ENCODE results near the gene SF3A2. TPM values are rescaled to one million over a fixed set of nuclear protein-coding genes. Genes with fewer than 3 reads are reported as not detected.

The SF3A2 gene
- total RNA-seq, 4 donors from 2014 or later, result 23.9 to 29.2 (median 26.5) TPM

DNA sequence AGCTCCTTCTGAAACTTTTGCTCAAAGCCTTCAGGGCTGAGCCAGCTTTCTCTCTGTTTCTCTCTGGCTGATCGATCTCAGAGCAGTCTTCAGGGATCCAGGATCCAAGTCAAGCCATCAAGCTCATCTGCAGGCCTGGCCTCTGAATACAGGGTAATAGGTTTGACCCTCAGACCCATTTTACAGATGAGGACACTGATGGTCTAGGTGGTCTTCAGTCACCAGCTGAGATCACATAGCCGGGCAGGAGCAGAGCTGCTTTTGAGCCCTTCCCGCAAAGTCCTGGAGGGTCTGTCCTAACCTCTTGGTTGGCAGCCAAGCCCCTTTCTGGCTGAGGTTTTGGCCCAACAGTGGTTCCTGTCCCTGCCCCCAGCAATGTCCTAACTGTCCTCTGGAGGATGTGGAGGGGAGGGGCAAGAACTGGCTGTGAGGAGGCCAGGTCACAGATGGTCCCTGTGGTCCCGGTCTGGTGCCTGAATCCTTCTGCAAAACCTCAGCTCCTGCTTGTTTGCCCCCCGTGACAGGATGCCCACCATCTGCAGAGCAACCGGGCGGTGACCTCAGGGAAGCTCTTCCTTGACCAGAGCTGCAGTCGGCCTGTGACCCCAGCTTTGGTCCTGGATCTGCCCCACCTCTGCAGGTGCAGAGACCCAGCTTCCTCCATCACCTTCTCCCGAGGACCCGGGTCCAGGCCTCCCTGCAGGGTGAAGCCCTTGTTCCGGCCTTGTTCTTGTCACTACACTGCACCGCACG lies 51.1 kb downstream of the SF3A2 start:
- ATAC-seq (no peak), DNase-seq (no peak)
- peaks cover 2 to 22% of the 10 kb centered on the region in 2 donors for H3K4me1 ChIP-seq
- peaks cover 43 to 55% (median 48%) of the 10 kb centered on the region in 3 donors for H3K27me3 ChIP-seq
- TF ChIP-seq, protein P1, sequence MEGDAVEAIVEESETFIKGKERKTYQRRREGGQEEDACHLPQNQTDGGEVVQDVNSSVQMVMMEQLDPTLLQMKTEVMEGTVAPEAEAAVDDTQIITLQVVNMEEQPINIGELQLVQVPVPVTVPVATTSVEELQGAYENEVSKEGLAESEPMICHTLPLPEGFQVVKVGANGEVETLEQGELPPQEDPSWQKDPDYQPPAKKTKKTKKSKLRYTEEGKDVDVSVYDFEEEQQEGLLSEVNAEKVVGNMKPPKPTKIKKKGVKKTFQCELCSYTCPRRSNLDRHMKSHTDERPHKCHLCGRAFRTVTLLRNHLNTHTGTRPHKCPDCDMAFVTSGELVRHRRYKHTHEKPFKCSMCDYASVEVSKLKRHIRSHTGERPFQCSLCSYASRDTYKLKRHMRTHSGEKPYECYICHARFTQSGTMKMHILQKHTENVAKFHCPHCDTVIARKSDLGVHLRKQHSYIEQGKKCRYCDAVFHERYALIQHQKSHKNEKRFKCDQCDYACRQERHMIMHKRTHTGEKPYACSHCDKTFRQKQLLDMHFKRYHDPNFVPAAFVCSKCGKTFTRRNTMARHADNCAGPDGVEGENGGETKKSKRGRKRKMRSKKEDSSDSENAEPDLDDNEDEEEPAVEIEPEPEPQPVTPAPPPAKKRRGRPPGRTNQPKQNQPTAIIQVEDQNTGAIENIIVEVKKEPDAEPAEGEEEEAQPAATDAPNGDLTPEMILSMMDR (IDR thresholded peaks at IDR 0.05 in 4 of 5, conservative IDR thresholded peaks at IDR 0.05 in 1 of 5), result no peak
- TF ChIP-seq POLR2A (IDR thresholded peaks at IDR 0.05), result no peak
- H3K9me3 ChIP-seq, result no peaks in the 10 kb centered on the region
- no peaks in the 10 kb centered on the region for H3K36me3 ChIP-seq
- in situ Hi-C loops (cut with MboI; ENCODE audit: low sequenced_read_pairs in 4 of 4), result loop anchor here (25.0 kb wide), 1 partner anchor 100 kb away; no protein-coding TSS in a partner anchor
- no peak overlapping the region for H3K4me3 ChIP-seq
- H3K27ac ChIP-seq, result no peak overlapping the region
- intact Hi-C loops (cut with DNase I; ENCODE audit: low total_unique reads), result no loop called here

DNA sequence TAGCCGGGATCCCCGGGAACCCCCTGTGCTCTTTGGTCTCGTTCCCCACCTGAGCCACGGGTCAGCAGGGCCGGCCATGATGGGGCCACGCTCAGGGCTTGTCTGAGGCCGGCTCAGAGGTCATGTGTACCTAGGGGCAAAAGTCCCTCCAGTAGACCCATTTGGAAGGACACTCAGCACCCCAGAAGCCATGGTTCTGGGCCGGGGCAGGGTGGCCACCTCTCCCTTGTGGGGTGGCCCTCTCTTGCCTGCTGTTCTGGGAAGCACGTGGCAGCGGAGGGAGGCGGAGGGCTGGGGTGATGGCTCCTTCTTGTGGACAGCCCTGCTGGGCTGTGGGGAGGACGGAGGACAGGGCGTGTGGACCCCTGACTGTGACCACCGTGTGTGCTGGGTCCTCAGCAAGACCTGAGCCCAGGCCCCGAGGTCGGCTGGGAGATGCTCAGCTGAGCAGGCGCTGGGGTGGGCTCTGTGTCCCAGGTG lies 51.8 kb downstream of the SF3A2 start:
- H3K4me3 ChIP-seq, result no peak overlapping the region
- ATAC-seq (no peak), DNase-seq (no peak)
- no peaks in the 10 kb centered on the region for H3K36me3 ChIP-seq
- H3K27ac ChIP-seq, result no peak overlapping the region
- intact Hi-C loops (cut with DNase I; ENCODE audit: low total_unique reads) (no loop called here), in situ Hi-C loops (cut with MboI; ENCODE audit: low sequenced_read_pairs in 4 of 4) (loop anchor here (25.0 kb wide), 1 partner anchor 99 kb away; no protein-coding TSS in a partner anchor)
- peaks cover 45 to 58% (median 51%) of the 10 kb centered on the region in 3 donors for H3K27me3 ChIP-seq
- TF ChIP-seq, protein P1 (IDR thresholded peaks at IDR 0.05 in 4 of 5, conservative IDR thresholded peaks at IDR 0.05 in 1 of 5), result no peak
- TF ChIP-seq POLR2A (IDR thresholded peaks at IDR 0.05), result no peak
- no peaks in the 10 kb centered on the region for H3K9me3 ChIP-seq
- peaks cover 2 to 21% of the 10 kb centered on the region in 2 donors for H3K4me1 ChIP-seq

DNA sequence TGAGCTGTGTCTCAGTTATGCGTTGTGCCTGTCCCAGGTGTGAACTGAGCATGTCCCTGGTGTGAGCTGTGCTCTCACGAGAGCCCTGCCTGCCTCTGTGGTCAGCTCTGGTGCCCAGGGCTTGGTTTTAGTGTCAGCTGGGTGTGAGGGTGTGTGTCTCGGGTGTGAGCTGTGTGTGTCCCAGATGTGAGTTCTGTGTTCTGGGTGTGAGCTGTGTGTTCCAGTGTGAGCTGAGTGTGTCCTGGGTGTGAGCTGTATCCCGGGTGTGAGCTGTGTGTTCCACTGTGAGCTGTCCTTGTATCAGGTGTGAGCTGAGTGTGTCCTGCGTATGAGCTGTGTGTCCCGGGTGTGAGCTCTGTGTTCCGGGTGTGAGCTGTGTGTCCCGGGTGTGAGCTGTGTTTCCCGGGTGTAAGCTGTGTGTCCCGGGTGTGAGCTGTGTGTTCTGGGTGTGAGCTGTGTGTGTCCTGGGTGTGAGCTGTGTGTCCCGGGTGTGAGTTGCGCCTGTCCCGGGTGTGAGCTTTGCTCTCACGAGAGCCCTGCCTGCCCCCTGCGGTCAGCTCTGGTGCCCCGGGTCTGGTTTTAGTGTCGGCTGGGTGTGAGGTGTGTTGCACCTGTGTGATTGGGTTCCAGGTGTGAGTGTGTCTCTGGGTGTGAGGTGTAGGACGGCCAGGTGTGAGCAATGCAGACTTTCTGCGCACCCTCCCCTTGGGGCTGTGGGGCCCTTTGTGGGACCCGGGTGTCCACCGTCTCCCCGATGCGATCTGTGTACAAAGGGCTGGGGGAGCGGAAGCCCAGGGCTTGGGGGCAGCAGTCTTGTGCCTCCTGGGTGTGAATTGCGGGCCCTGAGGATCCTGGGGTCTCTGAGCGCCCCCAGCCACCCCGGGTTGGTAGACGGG lies 52.4 kb downstream of the SF3A2 start:
- ATAC-seq (peak in 1 of 2 donors; percentile 4), DNase-seq (no peak)
- H3K9me3 ChIP-seq, result no peaks in the 10 kb centered on the region
- peaks cover 46 to 58% (median 51%) of the 10 kb centered on the region in 3 donors for H3K27me3 ChIP-seq
- H3K27ac ChIP-seq, result no peak overlapping the region
- peaks cover 2 to 21% of the 10 kb centered on the region in 2 donors for H3K4me1 ChIP-seq
- intact Hi-C loops (cut with DNase I; ENCODE audit: low total_unique reads) (no loop called here), in situ Hi-C loops (cut with MboI; ENCODE audit: low sequenced_read_pairs in 4 of 4) (loop anchor here (25.0 kb wide), 1 partner anchor 98 kb away; no protein-coding TSS in a partner anchor)
- TF ChIP-seq, protein P1 (IDR thresholded peaks at IDR 0.05 in 4 of 5, conservative IDR thresholded peaks at IDR 0.05 in 1 of 5), result no peak
- TF ChIP-seq POLR2A (IDR thresholded peaks at IDR 0.05), result no peak
- H3K36me3 ChIP-seq, result no peaks in the 10 kb centered on the region
- H3K4me3 ChIP-seq, result peak overlapping the region in 2 of 4 donors; percentile 35 to 36

DNA sequence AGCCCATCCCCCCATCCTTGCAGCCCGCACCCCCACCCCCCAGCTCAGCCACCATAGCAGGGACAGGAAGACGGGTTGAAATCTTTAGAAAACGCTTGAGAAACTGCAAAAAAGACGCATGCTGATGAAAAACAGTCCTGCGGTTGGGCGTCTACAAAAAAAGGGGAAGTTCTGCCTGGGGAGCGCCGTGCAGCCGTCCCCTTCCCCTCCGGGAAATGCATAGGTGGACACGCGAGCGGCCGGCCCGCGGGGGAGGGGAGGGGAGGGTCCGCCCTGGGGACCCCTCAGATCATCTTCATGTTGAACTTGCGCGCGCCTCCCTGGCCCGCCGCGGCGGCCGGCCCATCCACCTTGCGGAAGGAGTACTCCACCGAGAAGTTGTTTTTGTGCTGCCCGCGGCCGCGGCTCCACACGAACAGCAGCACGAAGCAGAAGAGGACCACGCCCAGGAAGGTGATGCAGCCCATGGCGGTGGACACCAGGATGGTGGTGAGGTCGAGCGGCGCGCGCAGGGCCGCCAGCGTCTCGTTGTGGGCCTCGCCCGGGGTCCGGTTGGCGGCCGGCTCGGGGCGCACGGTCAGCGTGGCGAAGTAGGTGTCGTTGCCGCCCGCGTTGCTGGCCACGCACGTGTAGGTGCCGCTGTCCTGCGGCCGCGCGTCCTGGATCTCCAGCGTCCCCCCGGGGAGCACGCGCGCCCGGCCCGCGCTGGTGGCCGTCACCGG lies 53.3 kb downstream of the SF3A2 start:
- in situ Hi-C loops (cut with MboI; ENCODE audit: low sequenced_read_pairs in 4 of 4) (loop anchor here (25.0 kb wide), 1 partner anchor 97 kb away; no protein-coding TSS in a partner anchor), intact Hi-C loops (cut with DNase I; ENCODE audit: low total_unique reads) (no loop called here)
- no peak for ATAC-seq
- no peak overlapping the region for H3K27ac ChIP-seq
- no peaks in the 10 kb centered on the region for H3K9me3 ChIP-seq
- peaks cover 11 to 26% of the 10 kb centered on the region in 2 donors for H3K4me1 ChIP-seq
- peak overlapping the region; percentile 5 to 36 (median 36) for H3K4me3 ChIP-seq
- H3K27me3 ChIP-seq, result peaks cover 47 to 58% (median 51%) of the 10 kb centered on the region in 3 donors
- TF ChIP-seq POLR2A (IDR thresholded peaks at IDR 0.05), result no peak
- TF ChIP-seq, protein P1 (IDR thresholded peaks at IDR 0.05 in 4 of 5, conservative IDR thresholded peaks at IDR 0.05 in 1 of 5), result no peak
- no peak for DNase-seq
- no peaks in the 10 kb centered on the region for H3K36me3 ChIP-seq

Data from gastrocnemius medialis (tissue), 4 donors.